ENCODE measurements around the gene YIPF6.

GRCh38 chrX:68584221-68584620 is 85.4 kb downstream of the YIPF6 start:
- TF ChIP-seq EZH2phosphoT487 (IDR thresholded peaks at IDR 0.05; ENCODE audit: borderline replicate concordance, low read depth) (no peak), CTCF (IDR thresholded peaks at IDR 0.05) (no peak), TCF12 (IDR thresholded peaks at IDR 0.05) (no peak), REST (IDR thresholded peaks at IDR 0.05; ENCODE audit: low read depth, low read length) (no peak), TAF1 (IDR thresholded peaks at IDR 0.05; ENCODE audit: borderline replicate concordance, low read depth, low read length) (no peak), CHD2 (IDR thresholded peaks at IDR 0.05; ENCODE audit: low read length, partially characterized antibody) (no peak)
